GM19193 (cell line): ENCODE measurements around the gene ATP5ME.
A peak's percentile ranks its signal among the peaks of the same experiment; 100 is the strongest.

Experiments
- POLR2A ChIP-seq: IDR thresholded peaks from 4 replicates; pipeline ENCODE4 v1.6.1; 2011; ENCODE audit not compliant: insufficient read depth, insufficient read length; ENCODE audit errors: extremely low read depth

ATP5ME gene

DNA sequence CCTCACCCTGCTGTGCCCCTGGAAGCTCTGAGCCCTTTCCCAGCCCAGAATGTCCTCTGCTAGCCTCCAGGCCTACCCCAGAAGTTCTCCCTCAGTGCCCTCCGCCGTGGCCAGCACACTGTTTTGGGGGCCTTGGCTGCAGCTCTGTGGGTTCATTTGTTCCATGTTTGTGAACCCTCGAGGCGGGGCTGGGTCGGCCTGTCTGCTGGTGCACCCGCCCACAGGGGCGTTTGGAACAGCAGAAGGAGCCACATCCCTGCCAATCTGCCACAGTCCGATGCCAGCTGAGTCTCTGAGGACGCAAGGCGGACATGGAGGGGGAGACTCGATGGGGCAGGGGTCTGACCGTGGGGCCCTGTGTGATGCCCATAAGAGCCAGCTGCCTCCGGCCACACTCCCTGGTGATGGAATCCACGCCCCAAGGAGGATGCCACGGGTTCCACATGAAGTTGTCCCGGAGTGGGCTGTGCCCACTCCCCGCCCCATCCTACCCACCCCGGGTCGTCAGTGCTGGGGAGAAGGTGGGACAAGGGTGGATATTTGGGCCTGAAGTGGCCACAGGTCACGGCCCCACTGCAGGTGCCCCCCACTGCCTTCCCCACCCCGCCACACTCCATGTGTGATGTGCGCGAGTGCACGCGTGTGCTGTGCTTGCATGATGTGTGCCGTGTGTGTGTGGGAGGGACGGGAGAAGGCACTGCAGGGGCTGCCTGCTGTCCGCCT is 7.1 kb downstream of the ATP5ME start:
- no peak for TF ChIP-seq POLR2A

GRCh38 chr4:666436-666810 is 7.7 kb downstream of the ATP5ME start:
- no peak for TF ChIP-seq POLR2A

DNA sequence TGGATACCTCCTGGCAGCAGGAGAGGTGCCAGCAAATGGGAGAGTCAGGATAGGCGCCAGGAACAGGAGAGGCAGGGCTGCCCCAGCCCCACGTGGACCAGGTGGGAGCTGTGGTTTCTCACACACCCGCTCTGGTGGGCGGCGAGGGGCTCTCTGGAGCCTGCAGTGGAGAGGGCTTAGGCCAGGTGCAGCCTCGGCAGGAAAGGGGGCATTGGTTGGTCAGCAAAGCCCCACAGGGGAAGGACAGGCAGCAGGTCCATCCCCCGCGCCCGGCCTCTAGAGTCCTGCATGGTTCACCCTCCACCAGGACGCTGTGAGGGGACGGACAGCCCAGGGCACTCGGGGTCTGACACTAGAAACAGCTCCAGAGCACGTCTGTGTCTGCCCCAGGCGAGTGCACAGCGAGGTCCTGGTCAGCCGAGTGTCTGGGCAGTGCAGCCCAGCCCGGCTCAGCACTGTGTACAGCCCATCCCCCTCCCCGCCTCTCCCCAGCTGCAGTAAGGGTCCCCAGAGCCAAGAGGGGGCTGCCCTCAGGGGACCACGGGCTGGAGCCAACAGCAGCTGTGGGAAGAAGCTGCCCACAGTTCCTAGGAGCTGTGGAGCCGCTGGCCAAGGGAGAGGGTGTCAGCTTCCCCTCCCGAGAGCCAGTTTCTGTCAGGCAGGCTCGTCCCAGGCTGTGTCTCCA is 8.2 kb downstream of the ATP5ME start:
- no peak for TF ChIP-seq POLR2A

DNA sequence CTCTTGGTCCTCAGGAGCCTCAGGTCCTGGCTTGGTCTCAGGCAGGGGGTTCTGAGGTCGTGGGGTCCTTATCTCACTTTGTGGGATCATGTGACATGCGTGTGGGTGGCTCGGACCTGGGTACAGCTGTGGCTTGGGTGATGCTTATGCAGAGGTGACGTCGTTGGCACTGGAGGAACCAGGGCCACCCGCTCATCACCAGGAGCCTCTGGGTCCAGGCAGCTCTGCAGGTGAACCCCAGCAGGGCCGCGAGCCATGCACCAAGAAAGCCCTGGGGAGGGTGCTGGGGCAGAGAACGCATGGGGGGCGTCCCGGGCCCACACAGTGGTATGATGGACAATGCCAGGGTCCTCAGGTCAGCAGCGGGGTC is 8.7 kb downstream of the ATP5ME start:
- no peak for TF ChIP-seq POLR2A

- no peak for TF ChIP-seq POLR2A
These were observed 9.3 kb downstream of the ATP5ME start for GRCh38 chr4:664713-665231.

DNA sequence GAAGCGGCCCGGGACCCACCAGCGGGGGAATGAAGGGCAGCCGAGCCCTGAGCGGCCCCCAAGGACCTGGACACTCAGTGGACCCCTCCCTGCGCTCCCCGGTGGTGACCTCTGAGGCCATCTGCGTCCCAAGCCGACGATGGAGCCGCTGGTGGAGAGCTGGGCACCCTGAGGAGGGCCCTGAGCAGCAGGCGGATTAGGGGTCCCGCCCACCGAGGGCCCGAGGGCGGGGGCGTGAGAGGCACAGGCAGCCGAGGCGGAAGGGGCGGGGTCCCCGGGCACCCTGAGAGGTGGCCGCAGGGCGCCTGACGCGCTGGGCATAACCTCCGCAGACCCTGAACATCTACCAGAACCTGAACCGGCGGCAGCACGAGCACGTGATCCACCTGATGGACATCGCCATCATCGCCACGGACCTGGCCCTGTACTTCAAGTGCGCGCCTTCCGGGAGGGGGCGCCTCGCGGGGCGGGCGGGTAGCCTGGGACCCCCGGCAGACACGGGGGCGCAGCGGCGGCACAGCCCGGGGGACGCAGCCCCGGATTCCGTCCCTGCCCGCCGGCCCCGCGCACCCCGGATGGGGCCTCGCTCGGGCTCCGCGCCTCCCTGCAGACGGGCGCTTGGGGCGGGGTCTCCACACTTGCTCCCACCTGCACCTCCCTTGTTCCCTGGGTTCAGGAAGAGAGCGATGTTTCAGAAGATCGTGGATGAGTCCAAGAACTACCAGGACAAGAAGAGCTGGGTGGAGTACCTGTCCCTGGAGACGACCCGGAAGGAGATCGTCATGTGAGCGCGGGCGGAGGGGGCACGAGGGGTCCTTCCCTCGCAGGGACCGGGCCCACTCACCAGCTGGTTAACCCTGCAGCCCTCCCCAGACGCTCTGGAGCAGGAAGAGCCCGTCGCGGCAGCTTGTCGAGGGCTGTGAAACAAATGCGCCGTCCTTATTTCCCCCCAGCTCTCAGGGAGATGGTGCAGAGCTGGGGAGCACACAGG is 10.3 kb downstream of the ATP5ME start:
- TF ChIP-seq POLR2A = peak; percentile 27

- no peak for TF ChIP-seq POLR2A
These were observed 11.0 kb downstream of the ATP5ME start for GRCh38 chr4:663046-663437.

- no peak for TF ChIP-seq POLR2A
These were observed 12.0 kb downstream of the ATP5ME start for GRCh38 chr4:661881-662761.

DNA sequence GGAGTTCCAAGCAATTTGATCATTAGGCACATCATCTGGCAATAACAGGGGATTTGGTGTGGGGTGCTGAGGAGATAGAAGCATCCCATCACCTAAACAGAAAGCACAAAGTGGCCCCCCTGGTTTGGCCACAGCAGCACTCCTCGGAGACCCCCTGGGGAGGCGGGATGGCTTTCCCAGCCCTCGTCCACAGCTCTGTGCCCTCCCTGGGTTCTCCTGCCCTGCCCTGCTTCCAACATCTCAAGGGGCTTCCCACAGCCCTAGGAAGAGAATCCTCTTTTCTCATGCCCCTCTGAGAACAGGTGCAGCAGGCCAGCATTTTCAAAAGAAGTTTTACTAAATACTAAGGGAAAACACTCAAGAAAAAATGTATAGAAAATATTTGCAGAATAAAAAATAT is 12.8 kb downstream of the ATP5ME start:
- TF ChIP-seq POLR2A = no peak

- TF ChIP-seq POLR2A = no peak
These were observed 13.7 kb downstream of the ATP5ME start for GRCh38 chr4:660401-660800.

DNA sequence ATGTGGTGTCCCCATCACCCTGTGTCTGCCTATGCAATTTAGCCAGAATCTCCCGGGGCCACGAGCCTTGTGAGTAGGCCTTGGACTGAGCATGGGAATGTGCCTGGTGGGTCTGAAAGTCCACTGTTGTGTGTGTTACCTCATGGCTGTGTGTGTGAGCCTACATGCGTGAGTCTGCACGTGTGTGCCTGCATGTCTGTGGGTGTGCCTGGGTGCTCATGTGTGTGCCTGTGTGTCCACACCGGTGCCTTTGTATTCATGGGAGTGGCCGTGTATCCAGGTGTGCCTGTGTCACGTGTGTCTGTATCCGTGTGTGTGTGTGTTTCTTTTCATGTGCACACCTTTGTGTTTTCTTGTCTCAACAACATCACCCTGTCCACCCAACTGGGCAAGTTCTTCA is 14.2 kb downstream of the ATP5ME start:
- TF ChIP-seq POLR2A = no peak

GRCh38 chr4:658681-659667 is 15.1 kb downstream of the ATP5ME start:
- TF ChIP-seq POLR2A = no peak

- no peak for TF ChIP-seq POLR2A
These were observed 16.0 kb downstream of the ATP5ME start for GRCh38 chr4:657834-658667.

DNA sequence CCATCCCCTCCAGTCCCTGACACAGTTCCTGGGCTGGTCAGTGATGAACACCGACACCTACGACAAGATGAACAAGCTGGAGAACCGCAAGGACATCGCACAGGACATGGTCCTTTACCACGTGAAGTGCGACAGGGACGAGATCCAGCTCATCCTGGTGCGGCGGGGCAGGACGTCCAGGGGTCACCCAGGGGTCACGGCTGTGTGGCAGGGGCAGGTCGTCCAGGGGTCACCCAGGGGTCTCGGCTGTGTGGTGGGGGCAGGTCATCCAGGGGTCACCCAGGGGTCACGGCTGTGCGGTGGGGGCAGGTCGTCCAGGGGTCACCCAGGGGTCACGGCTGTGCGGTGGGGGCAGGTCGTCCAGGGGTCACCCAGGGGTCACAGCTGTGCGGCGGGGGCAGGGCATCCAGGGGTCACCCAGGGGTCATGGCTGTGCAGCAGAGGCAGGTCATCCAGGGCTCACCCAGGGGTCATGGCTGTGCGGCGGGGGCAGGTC is 16.7 kb downstream of the ATP5ME start:
- no peak for TF ChIP-seq POLR2A
